Lower leg skin (tissue), 4 donors: Measurements from ENCODE around the gene ARHGAP15. TPM values are rescaled to one million over a fixed set of nuclear protein-coding genes. Genes with fewer than 3 reads are reported as not detected.

Source experiments
- DNase-seq, 2 donors: peaks; one replicate each; pipeline ENCODE4 v3.0.0-alpha.2; 2019; ENCODE audit warnings: low spot score in 2 of 2
- H3K4me3 ChIP-seq: fragments of 200-600 bp; sonication (generic); 2 replicates; pipeline ENCODE4 v1.5.1; 2017; ENCODE audit warnings: mild to moderate bottlenecking, low read depth; ENCODE audit not compliant: poor library complexity, severe bottlenecking
- CTCF ChIP-seq, 3 donors: fragments of 450-650 bp; IDR thresholded peaks; one replicate each; pipeline ENCODE4 v1.5.1; 2016; ENCODE audit warnings: antibody characterized with exemption in 3 of 3, mild to moderate bottlenecking in 3 of 3, moderate library complexity in 2 of 3
- POLR2A ChIP-seq, 2 donors: fragments of 450-650 bp; IDR thresholded peaks; one replicate each; pipeline ENCODE4 v1.6.1; 2016 to 2017; ENCODE audit warnings: antibody characterized with exemption in 2 of 2, mild to moderate bottlenecking in 1 of 2, moderate library complexity in 1 of 2
- WGBS, 2 donors: methylation state at CpG; one replicate each; pipeline ENCODE4 v1.1.5; 2018; 5-methylcytosine and 5-hydroxymethylcytosine counted together
- intact Hi-C: fragments of 100-400 bp; cut with DNase I; formaldehyde crosslinking; loops from one replicate; pipeline ENCODE4 v1.15.0; 2023; ENCODE audit warnings: low total_unique reads
- total RNA-seq, 4 donors: library from RNA; depleted of rRNA; stranded (reverse); fragments of >200 nt; gene quantifications; one replicate each; pipeline ENCODE4 v1.1.0, GENCODE V29; 2016

The ARHGAP15 gene
- total RNA-seq, 4 donors from 2014 or later, result 1.1 to 4.6 (median 2.4) TPM

- H3K4me3 ChIP-seq, result no peak overlapping the region
- intact Hi-C loops, result no loop called here
- no peak for DNase-seq
- TF ChIP-seq POLR2A (IDR thresholded peaks at IDR 0.05) (no peak), CTCF (IDR thresholded peaks at IDR 0.05) (no peak)
- 85 to 86% methylated on average over 6 of the region's 6 CpGs for WGBS, 2 donors
Observed at GRCh38 chr2:143623231-143623908, 494.2 kb downstream of the ARHGAP15 start.

- intact Hi-C loops, result no loop called here
- no peak for DNase-seq
- 53 to 55% methylated on average over 8 of the region's 8 CpGs for WGBS, 2 donors
- TF ChIP-seq CTCF (IDR thresholded peaks at IDR 0.05) (no peak), POLR2A (IDR thresholded peaks at IDR 0.05) (no peak)
- no peak overlapping the region for H3K4me3 ChIP-seq
Observed at GRCh38 chr2:143623909-143624260, 494.7 kb downstream of the ARHGAP15 start.

GRCh38 chr2:143629340-143629739 lies 500.1 kb downstream of the ARHGAP15 start:
- H3K4me3 ChIP-seq, result no peak overlapping the region
- intact Hi-C loops, result no loop called here
- no peak for TF ChIP-seq CTCF (IDR thresholded peaks at IDR 0.05)
- no peak for TF ChIP-seq POLR2A (IDR thresholded peaks at IDR 0.05)
- DNase-seq, result no peak

- DNase-seq, result no peak
- TF ChIP-seq POLR2A (IDR thresholded peaks at IDR 0.05) (no peak), CTCF (IDR thresholded peaks at IDR 0.05) (no peak)
- H3K4me3 ChIP-seq, result no peak overlapping the region
- intact Hi-C loops, result no loop called here
- WGBS, 2 donors, result 88 to 92% methylated on average over 3 of the region's 3 CpGs
Observed at GRCh38 chr2:143632751-143633374, 503.6 kb downstream of the ARHGAP15 start.

GRCh38 chr2:143633419-143633818 lies 504.2 kb downstream of the ARHGAP15 start:
- TF ChIP-seq POLR2A (IDR thresholded peaks at IDR 0.05) (no peak), CTCF (IDR thresholded peaks at IDR 0.05) (no peak)
- 0 to 44% methylated on average over 2 of the region's 2 CpGs for WGBS, 2 donors
- DNase-seq, result no peak
- H3K4me3 ChIP-seq, result no peak overlapping the region
- intact Hi-C loops, result no loop called here

- WGBS, 2 donors, result 77 to 80% methylated on average over 2 of the region's 2 CpGs
- no peak overlapping the region for H3K4me3 ChIP-seq
- intact Hi-C loops, result no loop called here
- no peak for TF ChIP-seq POLR2A (IDR thresholded peaks at IDR 0.05)
- no peak for TF ChIP-seq CTCF (IDR thresholded peaks at IDR 0.05)
- DNase-seq, result no peak
Observed at GRCh38 chr2:143635302-143635701, 506.1 kb downstream of the ARHGAP15 start.
